ENCODE results near the gene ELMOD3. TPM values are rescaled to one million over a fixed set of nuclear protein-coding genes. Genes with fewer than 3 reads are reported as not detected.

ELMOD3 gene
- total and polyA plus RNA-seq, 9 of the 15 experiments (the other 6 are each of a cell fraction or from before 2014, with no cell fraction given): 2.7 to 18.7 (median 11.6) TPM

GRCh38 chr2:85409845-85410583, 55.4 kb downstream of the ELMOD3 start, which contains the start of gene CAPG:
Gene CAPG, minus strand, starts transcription at chr2:85410366. Its CDS starts 8,221 bp downstream, at chr2:85402145.
- peak within 1 kb of the TSS; percentile 58 for H2AFZ ChIP-seq (ENCODE audit: low read depth, low read length)
- TF ChIP-seq TBP (optimal IDR thresholded peaks at IDR 0.05; ENCODE audit: low read depth, low read length): no peak
- TF ChIP-seq CBX1 (IDR thresholded peaks at IDR 0.05; ENCODE audit: low read depth): no peak
- TF ChIP-seq SAP30 (IDR thresholded peaks at IDR 0.05; ENCODE audit: borderline replicate concordance, insufficient read depth, low read depth, low read length, poor library complexity, severe bottlenecking): no peak
- TF ChIP-seq CBX5 (IDR thresholded peaks at IDR 0.05; ENCODE audit: borderline replicate concordance, low read depth): no peak
- TF ChIP-seq RBFOX2 (IDR thresholded peaks at IDR 0.05; ENCODE audit: low read depth, low read length): peak; percentile 41
- TF ChIP-seq L3MBTL2 (IDR thresholded peaks at IDR 0.05): 0 out of 2 replicates have a peak, but pooled peaks have one; percentile 33
- TF ChIP-seq SUPT5H (IDR thresholded peaks at IDR 0.05): peak; percentile 27; the same call in 1 of the 2 replicates
- TF ChIP-seq, protein P1, sequence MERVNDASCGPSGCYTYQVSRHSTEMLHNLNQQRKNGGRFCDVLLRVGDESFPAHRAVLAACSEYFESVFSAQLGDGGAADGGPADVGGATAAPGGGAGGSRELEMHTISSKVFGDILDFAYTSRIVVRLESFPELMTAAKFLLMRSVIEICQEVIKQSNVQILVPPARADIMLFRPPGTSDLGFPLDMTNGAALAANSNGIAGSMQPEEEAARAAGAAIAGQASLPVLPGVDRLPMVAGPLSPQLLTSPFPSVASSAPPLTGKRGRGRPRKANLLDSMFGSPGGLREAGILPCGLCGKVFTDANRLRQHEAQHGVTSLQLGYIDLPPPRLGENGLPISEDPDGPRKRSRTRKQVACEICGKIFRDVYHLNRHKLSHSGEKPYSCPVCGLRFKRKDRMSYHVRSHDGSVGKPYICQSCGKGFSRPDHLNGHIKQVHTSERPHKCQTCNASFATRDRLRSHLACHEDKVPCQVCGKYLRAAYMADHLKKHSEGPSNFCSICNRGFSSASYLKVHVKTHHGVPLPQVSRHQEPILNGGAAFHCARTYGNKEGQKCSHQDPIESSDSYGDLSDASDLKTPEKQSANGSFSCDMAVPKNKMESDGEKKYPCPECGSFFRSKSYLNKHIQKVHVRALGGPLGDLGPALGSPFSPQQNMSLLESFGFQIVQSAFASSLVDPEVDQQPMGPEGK (CRISPR knock-in tag; IDR thresholded peaks at IDR 0.05; ENCODE audit: borderline replicate concordance): no peak
- TF ChIP-seq CHCHD3 (CRISPR knock-in tag; IDR thresholded peaks at IDR 0.05): no peak
- TF ChIP-seq, protein P2, sequence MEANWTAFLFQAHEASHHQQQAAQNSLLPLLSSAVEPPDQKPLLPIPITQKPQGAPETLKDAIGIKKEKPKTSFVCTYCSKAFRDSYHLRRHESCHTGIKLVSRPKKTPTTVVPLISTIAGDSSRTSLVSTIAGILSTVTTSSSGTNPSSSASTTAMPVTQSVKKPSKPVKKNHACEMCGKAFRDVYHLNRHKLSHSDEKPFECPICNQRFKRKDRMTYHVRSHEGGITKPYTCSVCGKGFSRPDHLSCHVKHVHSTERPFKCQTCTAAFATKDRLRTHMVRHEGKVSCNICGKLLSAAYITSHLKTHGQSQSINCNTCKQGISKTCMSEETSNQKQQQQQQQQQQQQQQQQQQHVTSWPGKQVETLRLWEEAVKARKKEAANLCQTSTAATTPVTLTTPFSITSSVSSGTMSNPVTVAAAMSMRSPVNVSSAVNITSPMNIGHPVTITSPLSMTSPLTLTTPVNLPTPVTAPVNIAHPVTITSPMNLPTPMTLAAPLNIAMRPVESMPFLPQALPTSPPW (CRISPR knock-in tag; IDR thresholded peaks at IDR 0.05): peak; percentile 90
- 0 out of 2 replicates have a peak, but pooled peaks have one; percentile 24 for TF ChIP-seq EGR1 (conservative IDR thresholded peaks at IDR 0.05)
- TF ChIP-seq CREM (IDR thresholded peaks at IDR 0.05; ENCODE audit: low read depth): 0 out of 2 replicates have a peak, but pooled peaks have one; percentile 7
- 0 out of 2 replicates have a peak, but pooled peaks have one; percentile 11 for TF ChIP-seq EHMT2 (IDR thresholded peaks at IDR 0.05)
- TF ChIP-seq HLTF (IDR thresholded peaks at IDR 0.05): peak; percentile 70; the same call in 1 of the 2 replicates
- no peak for TF ChIP-seq NCOA2 (IDR thresholded peaks at IDR 0.05; ENCODE audit: partially characterized antibody in 2 of 2)
- peak; percentile 22; the same call in 1 of the 2 replicates for TF ChIP-seq ELF4 (CRISPR knock-in tag; IDR thresholded peaks at IDR 0.05)
- no peak for TF ChIP-seq ZNF133 (CRISPR knock-in tag; IDR thresholded peaks at IDR 0.05)
- no peak for TF ChIP-seq KLF13 (tag; IDR thresholded peaks at IDR 0.05; ENCODE audit: borderline replicate concordance, low read depth)
- peak; percentile 55; the same call in 1 of the 2 replicates for TF ChIP-seq TOE1 (IDR thresholded peaks at IDR 0.05; ENCODE audit: borderline replicate concordance)
- TF ChIP-seq TOE1 (CRISPR knock-in tag; IDR thresholded peaks at IDR 0.05; ENCODE audit: borderline replicate concordance, low read depth): no peak

More at GRCh38 chr2:85409845-85410583, 55.4 kb downstream of the ELMOD3 start, which contains the start of gene CAPG:
- ChIA-PET CTCF (ENCODE audit: low intra/inter-chr PET ratio) (no interaction called here), POLR2A (interaction anchor here (63.9 kb wide), 1 partner anchor 136 kb away, joined by 1576 read pairs; the partner anchor contains the start of gene MAT2A)
- Histone ChIP-seq H3K9me3 (replicated peaks; ENCODE audit: control insufficient read depth, insufficient read depth, low read depth, low read length) (no peaks in the 10 kb centered on the region), H3K79me2 (ENCODE audit: control insufficient read depth, insufficient read depth, low read length) (no peaks in the 10 kb centered on the region; the same call in 2 of the 3 replicates), H3K4me2 (ENCODE audit: insufficient read depth, low read length) (peak within 1 kb of the TSS; percentile 65), H3K27ac (ENCODE audit: extremely low read depth, low read depth, low read length) (peak within 1 kb of the TSS; percentile 47; the same call in 2 of the 3 replicates), H3K9me1 (ENCODE audit: control insufficient read depth, insufficient read depth, low read length) (peaks cover 3% of the 10 kb centered on the region), H3K36me3 (ENCODE audit: control insufficient read depth, insufficient read depth, low read length) (no peaks in the 10 kb centered on the region), H4K20me1 (replicated peaks; ENCODE audit: control insufficient read depth, insufficient read depth, low read length) (no peaks in the 10 kb centered on the region), H3K4me3 (no peak within 1 kb of the TSS), H3K4me1 (replicated peaks in 1 of 2; ENCODE audit: control insufficient read depth in 2 of 2, insufficient read depth in 2 of 2, low read length in 2 of 2) (peaks cover 47 to 48% of the 10 kb centered on the region in 2 experiments), H3K27me3 (ENCODE audit: control insufficient read depth in 2 of 2, insufficient read depth in 2 of 2, low read length in 2 of 2) (no peaks in the 10 kb centered on the region), H3K9ac (ENCODE audit: insufficient read depth in 1 of 2, low read depth in 2 of 2, low read length in 2 of 2) (peak within 1 kb of the TSS; percentile 37 to 92)
- FAIRE-seq (peak; percentile 66), DNase-seq (ENCODE audit: extremely low read depth in 1 of 4, low spot score in 3 of 4) (peak; percentile 78 to 86 (median 82)), ATAC-seq (peak; percentile 86)
- in situ Hi-C loops (cut with MboI): no loop called here
- intact Hi-C loops (cut with micrococcal nuclease): loop anchor here (10.0 kb wide), 1 partner anchor 695 kb away; the partner anchor contains the start of genes POLR1A and PTCD3
- WGBS (ENCODE audit: insufficient coverage, low coverage, missing lambda C conversion rate): 27% methylated on average over 4 of the region's 12 CpGs
- TSS peak; percentile 4 for BruUV-seq (replicated peaks)

All from K562 (cell line).